Ramos (cell line): ENCODE measurements around the gene EPHA3.

Experiments
- in situ Hi-C: fragments of 300-500 bp; cut with MboI; formaldehyde crosslinking; loops from one replicate; pipeline ENCODE4 v1.14.3; 2022; ENCODE audit warnings: low sequenced_read_pairs; ENCODE audit not compliant: unreplicated experiment

Gene EPHA3

GRCh38 chr3:89217148-89217685 is 109.8 kb downstream of the EPHA3 start:
- in situ Hi-C loops, result no loop called here

- in situ Hi-C loops, result no loop called here
Measured at GRCh38 chr3:89221924-89222323, 114.5 kb downstream of the EPHA3 start.

GRCh38 chr3:89223188-89223587 is 115.8 kb downstream of the EPHA3 start:
- in situ Hi-C loops, result no loop called here

- in situ Hi-C loops, result no loop called here
Measured at GRCh38 chr3:89227218-89227617, 119.8 kb downstream of the EPHA3 start.

- in situ Hi-C loops, result no loop called here
Measured at GRCh38 chr3:89227634-89228033, 120.2 kb downstream of the EPHA3 start.

- in situ Hi-C loops, result no loop called here
Measured at GRCh38 chr3:89232155-89232554, 124.7 kb downstream of the EPHA3 start.

- in situ Hi-C loops, result no loop called here
Measured at GRCh38 chr3:89234620-89235019, 127.2 kb downstream of the EPHA3 start.

- in situ Hi-C loops, result no loop called here
Measured at GRCh38 chr3:89238846-89239245, 131.4 kb downstream of the EPHA3 start.

GRCh38 chr3:89239774-89240173 is 132.4 kb downstream of the EPHA3 start:
- in situ Hi-C loops, result no loop called here

GRCh38 chr3:89245612-89246011 is 138.2 kb downstream of the EPHA3 start:
- in situ Hi-C loops, result no loop called here

- in situ Hi-C loops, result no loop called here
Measured at GRCh38 chr3:89246326-89246725, 138.9 kb downstream of the EPHA3 start.

- in situ Hi-C loops, result no loop called here
Measured at GRCh38 chr3:89250742-89251141, 143.3 kb downstream of the EPHA3 start.

- in situ Hi-C loops, result no loop called here
Measured at GRCh38 chr3:89252016-89252415, 144.6 kb downstream of the EPHA3 start.

- in situ Hi-C loops, result no loop called here
Measured at GRCh38 chr3:89252860-89253259, 145.4 kb downstream of the EPHA3 start.

GRCh38 chr3:89256395-89256794 is 149.0 kb downstream of the EPHA3 start:
- in situ Hi-C loops, result no loop called here

- in situ Hi-C loops, result no loop called here
Measured at GRCh38 chr3:89256882-89257281, 149.5 kb downstream of the EPHA3 start.

- in situ Hi-C loops, result no loop called here
Measured at GRCh38 chr3:89260721-89261120, 153.3 kb downstream of the EPHA3 start.

- in situ Hi-C loops, result no loop called here
Measured at GRCh38 chr3:89261673-89262072, 154.3 kb downstream of the EPHA3 start.

GRCh38 chr3:89262309-89262929 is 155.0 kb downstream of the EPHA3 start:
- in situ Hi-C loops, result no loop called here

GRCh38 chr3:89264037-89264560 is 156.7 kb downstream of the EPHA3 start:
- in situ Hi-C loops, result no loop called here

- in situ Hi-C loops, result no loop called here
Measured at GRCh38 chr3:89266074-89266473, 158.7 kb downstream of the EPHA3 start.

- in situ Hi-C loops, result no loop called here
Measured at GRCh38 chr3:89268059-89268458, 160.6 kb downstream of the EPHA3 start.
